GM23338 (cell line): ENCODE results near the gene PCYT2. TPM values are rescaled to one million over a fixed set of nuclear protein-coding genes. Genes with fewer than 3 reads are reported as not detected.

Experiments used
- ATAC-seq: fragments of 200-7000 bp; cut with Tn5 transposase; 3 replicates; pipeline ENCODE4 v1.9.1; 2020
- DNase-seq: peaks from one replicate; pipeline ENCODE4 v3.0.0-alpha.2; 2015; ENCODE audit warnings: low spot score
- H2AFZ ChIP-seq: fragments of 200-600 bp; sonication (generic); 2 replicates; pipeline ENCODE4 v1.8.0; 2016; ENCODE audit warnings: antibody characterized with exemption, mild to moderate bottlenecking, moderate library complexity
- H3F3A ChIP-seq: fragments of 200-600 bp; sonication (generic); replicated peaks from 2 replicates; pipeline ENCODE4 v1.8.0; 2017; ENCODE audit warnings: antibody characterized with exemption, mixed run types, low read depth
- H3K27ac ChIP-seq: fragments of 200-600 bp; sonication (generic); 2 replicates; pipeline ENCODE4 v1.6.1; 2016; ENCODE audit warnings: low read depth
- H3K27me3 ChIP-seq: fragments of 200-600 bp; sonication (generic); 2 replicates; pipeline ENCODE4 v1.8.0; 2016; ENCODE audit warnings: mild to moderate bottlenecking, mixed run types, moderate library complexity; ENCODE audit not compliant: insufficient read depth
- H3K36me3 ChIP-seq: fragments of 200-600 bp; sonication (generic); 2 replicates; pipeline ENCODE4 v1.8.0; 2016; ENCODE audit warnings: mild to moderate bottlenecking; ENCODE audit not compliant: insufficient read depth
- H3K4me1 ChIP-seq: fragments of 200-600 bp; sonication (generic); 2 replicates; pipeline ENCODE4 v1.8.0; 2016; ENCODE audit warnings: mild to moderate bottlenecking, moderate library complexity; ENCODE audit not compliant: insufficient read depth
- H3K4me2 ChIP-seq: fragments of 200-600 bp; sonication (generic); 2 replicates; pipeline ENCODE4 v1.7.1; 2017; ENCODE audit warnings: mixed run types
- H3K4me3 ChIP-seq: fragments of 200-600 bp; sonication (generic); 2 replicates; pipeline ENCODE4 v1.6.1; 2016; ENCODE audit warnings: mixed run types
- H3K79me2 ChIP-seq: fragments of 200-600 bp; sonication (generic); replicated peaks from 2 replicates; pipeline ENCODE4 v1.8.0; 2017; ENCODE audit warnings: mild to moderate bottlenecking; ENCODE audit not compliant: insufficient read depth
- H3K9me2 ChIP-seq: fragments of 200-600 bp; sonication (generic); 2 replicates; pipeline ENCODE4 v1.8.0; 2017; ENCODE audit not compliant: insufficient read depth
- H4K20me1 ChIP-seq: fragments of 200-600 bp; sonication (generic); replicated peaks from 2 replicates; pipeline ENCODE4 v1.8.0; 2017; ENCODE audit warnings: mild to moderate bottlenecking; ENCODE audit not compliant: insufficient read depth
- H3K27ac Mint-ChIP-seq: 2 replicates; pipeline ENCODE4 v1.8.0; 2020; ENCODE audit warnings: inconsistent platforms, mild to moderate bottlenecking, moderate library complexity, mixed read lengths
- H3K27me3 Mint-ChIP-seq: 3 replicates; pipeline ENCODE4 v1.8.0; 2022; ENCODE audit warnings: low read depth, mild to moderate bottlenecking, moderate library complexity, mixed read lengths, inconsistent platforms; ENCODE audit not compliant: insufficient read depth, poor library complexity
- H3K36me3 Mint-ChIP-seq: 3 replicates; pipeline ENCODE4 v1.8.0; 2021; ENCODE audit warnings: low read depth, mild to moderate bottlenecking, inconsistent platforms, moderate library complexity, mixed read lengths
- H3K4me1 Mint-ChIP-seq: 3 replicates; pipeline ENCODE4 v1.8.0; 2020; ENCODE audit warnings: mild to moderate bottlenecking, inconsistent platforms, mixed read lengths
- H3K4me3 Mint-ChIP-seq: 3 replicates; pipeline ENCODE4 v1.8.0; 2021; ENCODE audit warnings: moderate library complexity, mild to moderate bottlenecking, inconsistent platforms, mixed read lengths
- H3K9me3 Mint-ChIP-seq: 3 replicates; pipeline ENCODE4 v1.8.0; 2020; ENCODE audit warnings: moderate library complexity, mild to moderate bottlenecking, inconsistent platforms, mixed read lengths
- CREB1 ChIP-seq: fragments of 250-450 bp; sonication (Bioruptor Pico); IDR thresholded peaks from 2 replicates; pipeline ENCODE4 v1.5.0; 2020; ENCODE audit warnings: low read depth, mild to moderate bottlenecking, moderate library complexity
- EZH2 ChIP-seq: fragments of 200-600 bp; sonication (generic); IDR thresholded peaks from one replicate; pipeline ENCODE4 v1.8.0; 2017; ENCODE audit warnings: antibody characterized with exemption, mild to moderate bottlenecking, low read depth; ENCODE audit not compliant: unreplicated experiment
- EZH2phosphoT487 ChIP-seq: fragments of 200-600 bp; sonication (generic); IDR thresholded peaks from one replicate; pipeline ENCODE4 v1.8.1; 2018; ENCODE audit warnings: antibody characterized with exemption; ENCODE audit not compliant: unreplicated experiment
- JUNB ChIP-seq: IDR thresholded peaks from one replicate; pipeline ENCODE4 v1.6.1; 2016; ENCODE audit warnings: antibody characterized with exemption; ENCODE audit not compliant: unreplicated experiment
- NANOG ChIP-seq: IDR thresholded peaks from 2 replicates; pipeline ENCODE4 v1.6.1; 2016; ENCODE audit warnings: antibody characterized with exemption, borderline replicate concordance
- POLR2AphosphoS5 ChIP-seq: IDR thresholded peaks from 2 replicates; pipeline ENCODE4 v1.6.1; 2016; ENCODE audit warnings: antibody characterized with exemption, low read depth
- STAT1 ChIP-seq: IDR thresholded peaks from one replicate; pipeline ENCODE4 v1.6.1; 2016; ENCODE audit warnings: antibody characterized with exemption; ENCODE audit not compliant: unreplicated experiment
- ZNF114 ChIP-seq: fragments of 250-450 bp; sonication (Bioruptor Pico); IDR thresholded peaks from 2 replicates; pipeline ENCODE4 v1.5.0; 2020; ENCODE audit warnings: mild to moderate bottlenecking, moderate library complexity
- ZNF331 ChIP-seq: fragments of 250-450 bp; sonication (Bioruptor Pico); IDR thresholded peaks from 2 replicates; pipeline ENCODE4 v1.5.0; 2020; ENCODE audit warnings: low read depth, mild to moderate bottlenecking, moderate library complexity
- polyA plus RNA-seq: library from polyadenylated mRNA; unstranded; fragments of >200 nt; fragmentation: Nextera tagmentation; extraction: Ambion mirVana; gene quantifications from 2 replicates; pipeline ENCODE4 v1.2.1, GENCODE V29; 2016
- total RNA-seq: library from RNA; depleted of rRNA; stranded (reverse); fragments of >200 nt; shearing (Covaris generic); gene quantifications from 2 replicates; pipeline ENCODE4 v1.2.3, GENCODE V29; 2014
- TF ChIP-seq, protein P1 (sequence below): fragments of 250-450 bp; sonication (Bioruptor Pico); IDR thresholded peaks from 2 replicates; pipeline ENCODE4 v1.5.0; 2020; ENCODE audit warnings: mild to moderate bottlenecking, moderate library complexity
- TF ChIP-seq, protein P2 (sequence below): IDR thresholded peaks from 2 replicates; pipeline ENCODE4 v1.6.1; 2016; ENCODE audit warnings: antibody characterized with exemption
- TF ChIP-seq, protein P3 (sequence below), 2 experiments: fragments of 200-600 bp in 1 of 2; sonication (generic) in 1 of 2; conservative IDR thresholded peaks; 2 replicates each; pipeline versions ENCODE4 v1.5.1 to v1.6.1; 2016 to 2017; ENCODE audit warnings: antibody characterized with exemption in 2 of 2, low read depth in 2 of 2, mild to moderate bottlenecking in 2 of 2, moderate library complexity in 1 of 2
- TF ChIP-seq, protein P4 (sequence below): IDR thresholded peaks from one replicate; pipeline ENCODE4 v1.6.1; 2018; ENCODE audit warnings: antibody characterized with exemption; ENCODE audit not compliant: unreplicated experiment

PCYT2 gene
- total and polyA plus RNA-seq, 2 experiments from 2014 or later: 51.6 to 82.9 TPM

DNA sequence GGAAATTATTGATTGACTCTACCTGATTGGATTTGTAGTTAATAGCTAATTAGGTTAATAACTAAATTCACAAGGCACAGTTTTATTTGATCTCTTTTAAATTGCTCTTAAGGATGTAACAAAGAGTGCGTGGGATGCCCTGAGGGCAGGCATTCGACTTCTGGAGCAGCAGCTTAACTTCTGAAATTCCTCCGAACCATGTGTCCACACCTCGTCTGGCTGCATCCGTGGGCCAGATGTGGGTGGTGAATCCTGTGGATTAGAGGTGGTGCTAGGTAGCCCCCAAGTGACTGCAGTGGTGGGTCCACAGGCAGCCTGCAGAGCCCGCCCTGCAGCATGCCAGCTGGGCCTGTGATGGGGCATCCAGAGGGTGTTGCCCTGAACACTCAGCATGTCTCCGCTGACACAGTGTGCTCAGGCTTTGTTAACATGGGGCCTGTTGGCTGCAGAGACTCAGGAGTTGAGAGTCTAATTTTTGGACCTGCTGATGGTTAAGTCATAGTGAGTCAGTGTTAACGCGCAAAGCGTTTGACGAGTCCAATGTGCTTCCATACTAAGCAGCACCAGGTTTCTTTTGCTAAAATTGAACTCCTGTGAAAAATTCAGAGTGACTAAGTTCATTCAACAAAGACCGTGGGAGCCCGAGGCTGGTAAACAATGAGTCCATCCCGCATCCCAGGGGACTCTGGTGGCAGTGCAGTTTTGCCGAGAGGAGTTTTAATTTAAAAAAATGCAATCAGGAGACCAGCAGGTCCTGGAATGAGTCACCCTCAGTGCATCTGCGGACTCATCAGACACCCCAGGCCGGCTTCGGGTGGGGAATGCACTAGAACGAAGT lies 13.0 kb downstream of the PCYT2 start:
- TF ChIP-seq, protein P1, sequence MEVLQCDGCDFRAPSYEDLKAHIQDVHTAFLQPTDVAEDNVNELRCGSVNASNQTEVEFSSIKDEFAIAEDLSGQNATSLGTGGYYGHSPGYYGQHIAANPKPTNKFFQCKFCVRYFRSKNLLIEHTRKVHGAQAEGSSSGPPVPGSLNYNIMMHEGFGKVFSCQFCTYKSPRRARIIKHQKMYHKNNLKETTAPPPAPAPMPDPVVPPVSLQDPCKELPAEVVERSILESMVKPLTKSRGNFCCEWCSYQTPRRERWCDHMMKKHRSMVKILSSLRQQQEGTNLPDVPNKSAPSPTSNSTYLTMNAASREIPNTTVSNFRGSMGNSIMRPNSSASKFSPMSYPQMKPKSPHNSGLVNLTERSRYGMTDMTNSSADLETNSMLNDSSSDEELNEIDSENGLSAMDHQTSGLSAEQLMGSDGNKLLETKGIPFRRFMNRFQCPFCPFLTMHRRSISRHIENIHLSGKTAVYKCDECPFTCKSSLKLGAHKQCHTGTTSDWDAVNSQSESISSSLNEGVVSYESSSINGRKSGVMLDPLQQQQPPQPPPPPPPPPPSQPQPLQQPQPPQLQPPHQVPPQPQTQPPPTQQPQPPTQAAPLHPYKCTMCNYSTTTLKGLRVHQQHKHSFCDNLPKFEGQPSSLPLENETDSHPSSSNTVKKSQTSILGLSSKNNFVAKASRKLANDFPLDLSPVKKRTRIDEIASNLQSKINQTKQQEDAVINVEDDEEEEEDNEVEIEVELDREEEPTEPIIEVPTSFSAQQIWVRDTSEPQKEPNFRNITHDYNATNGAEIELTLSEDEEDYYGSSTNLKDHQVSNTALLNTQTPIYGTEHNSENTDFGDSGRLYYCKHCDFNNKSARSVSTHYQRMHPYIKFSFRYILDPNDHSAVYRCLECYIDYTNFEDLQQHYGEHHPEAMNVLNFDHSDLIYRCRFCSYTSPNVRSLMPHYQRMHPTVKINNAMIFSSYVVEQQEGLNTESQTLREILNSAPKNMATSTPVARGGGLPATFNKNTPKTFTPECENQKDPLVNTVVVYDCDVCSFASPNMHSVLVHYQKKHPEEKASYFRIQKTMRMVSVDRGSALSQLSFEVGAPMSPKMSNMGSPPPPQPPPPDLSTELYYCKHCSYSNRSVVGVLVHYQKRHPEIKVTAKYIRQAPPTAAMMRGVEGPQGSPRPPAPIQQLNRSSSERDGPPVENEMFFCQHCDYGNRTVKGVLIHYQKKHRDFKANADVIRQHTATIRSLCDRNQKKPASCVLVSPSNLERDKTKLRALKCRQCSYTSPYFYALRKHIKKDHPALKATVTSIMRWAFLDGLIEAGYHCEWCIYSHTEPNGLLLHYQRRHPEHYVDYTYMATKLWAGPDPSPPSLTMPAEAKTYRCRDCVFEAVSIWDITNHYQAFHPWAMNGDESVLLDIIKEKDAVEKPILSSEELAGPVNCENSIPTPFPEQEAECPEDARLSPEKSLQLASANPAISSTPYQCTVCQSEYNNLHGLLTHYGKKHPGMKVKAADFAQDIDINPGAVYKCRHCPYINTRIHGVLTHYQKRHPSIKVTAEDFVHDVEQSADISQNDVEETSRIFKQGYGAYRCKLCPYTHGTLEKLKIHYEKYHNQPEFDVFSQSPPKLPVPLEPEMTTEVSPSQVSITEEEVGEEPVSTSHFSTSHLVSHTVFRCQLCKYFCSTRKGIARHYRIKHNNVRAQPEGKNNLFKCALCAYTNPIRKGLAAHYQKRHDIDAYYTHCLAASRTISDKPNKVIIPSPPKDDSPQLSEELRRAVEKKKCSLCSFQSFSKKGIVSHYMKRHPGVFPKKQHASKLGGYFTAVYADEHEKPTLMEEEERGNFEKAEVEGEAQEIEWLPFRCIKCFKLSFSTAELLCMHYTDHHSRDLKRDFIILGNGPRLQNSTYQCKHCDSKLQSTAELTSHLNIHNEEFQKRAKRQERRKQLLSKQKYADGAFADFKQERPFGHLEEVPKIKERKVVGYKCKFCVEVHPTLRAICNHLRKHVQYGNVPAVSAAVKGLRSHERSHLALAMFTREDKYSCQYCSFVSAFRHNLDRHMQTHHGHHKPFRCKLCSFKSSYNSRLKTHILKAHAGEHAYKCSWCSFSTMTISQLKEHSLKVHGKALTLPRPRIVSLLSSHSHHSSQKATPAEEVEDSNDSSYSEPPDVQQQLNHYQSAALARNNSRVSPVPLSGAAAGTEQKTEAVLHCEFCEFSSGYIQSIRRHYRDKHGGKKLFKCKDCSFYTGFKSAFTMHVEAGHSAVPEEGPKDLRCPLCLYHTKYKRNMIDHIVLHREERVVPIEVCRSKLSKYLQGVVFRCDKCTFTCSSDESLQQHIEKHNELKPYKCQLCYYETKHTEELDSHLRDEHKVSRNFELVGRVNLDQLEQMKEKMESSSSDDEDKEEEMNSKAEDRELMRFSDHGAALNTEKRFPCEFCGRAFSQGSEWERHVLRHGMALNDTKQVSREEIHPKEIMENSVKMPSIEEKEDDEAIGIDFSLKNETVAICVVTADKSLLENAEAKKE (CRISPR knock-in tag): no peak
- TF ChIP-seq, protein P2, sequence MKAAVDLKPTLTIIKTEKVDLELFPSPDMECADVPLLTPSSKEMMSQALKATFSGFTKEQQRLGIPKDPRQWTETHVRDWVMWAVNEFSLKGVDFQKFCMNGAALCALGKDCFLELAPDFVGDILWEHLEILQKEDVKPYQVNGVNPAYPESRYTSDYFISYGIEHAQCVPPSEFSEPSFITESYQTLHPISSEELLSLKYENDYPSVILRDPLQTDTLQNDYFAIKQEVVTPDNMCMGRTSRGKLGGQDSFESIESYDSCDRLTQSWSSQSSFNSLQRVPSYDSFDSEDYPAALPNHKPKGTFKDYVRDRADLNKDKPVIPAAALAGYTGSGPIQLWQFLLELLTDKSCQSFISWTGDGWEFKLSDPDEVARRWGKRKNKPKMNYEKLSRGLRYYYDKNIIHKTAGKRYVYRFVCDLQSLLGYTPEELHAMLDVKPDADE: no peak
- TF ChIP-seq NANOG (no peak), ZNF114 (no peak), EZH2 (no peak), STAT1 (no peak), EZH2phosphoT487 (no peak), ZNF331 (no peak), POLR2AphosphoS5 (no peak), CREB1 (CRISPR knock-in tag) (no peak), JUNB (no peak)
- TF ChIP-seq, protein P3, sequence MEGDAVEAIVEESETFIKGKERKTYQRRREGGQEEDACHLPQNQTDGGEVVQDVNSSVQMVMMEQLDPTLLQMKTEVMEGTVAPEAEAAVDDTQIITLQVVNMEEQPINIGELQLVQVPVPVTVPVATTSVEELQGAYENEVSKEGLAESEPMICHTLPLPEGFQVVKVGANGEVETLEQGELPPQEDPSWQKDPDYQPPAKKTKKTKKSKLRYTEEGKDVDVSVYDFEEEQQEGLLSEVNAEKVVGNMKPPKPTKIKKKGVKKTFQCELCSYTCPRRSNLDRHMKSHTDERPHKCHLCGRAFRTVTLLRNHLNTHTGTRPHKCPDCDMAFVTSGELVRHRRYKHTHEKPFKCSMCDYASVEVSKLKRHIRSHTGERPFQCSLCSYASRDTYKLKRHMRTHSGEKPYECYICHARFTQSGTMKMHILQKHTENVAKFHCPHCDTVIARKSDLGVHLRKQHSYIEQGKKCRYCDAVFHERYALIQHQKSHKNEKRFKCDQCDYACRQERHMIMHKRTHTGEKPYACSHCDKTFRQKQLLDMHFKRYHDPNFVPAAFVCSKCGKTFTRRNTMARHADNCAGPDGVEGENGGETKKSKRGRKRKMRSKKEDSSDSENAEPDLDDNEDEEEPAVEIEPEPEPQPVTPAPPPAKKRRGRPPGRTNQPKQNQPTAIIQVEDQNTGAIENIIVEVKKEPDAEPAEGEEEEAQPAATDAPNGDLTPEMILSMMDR (conservative IDR thresholded peaks at IDR 0.05; ENCODE audit: low read depth in 2 of 2): no peak
- TF ChIP-seq, protein P4, sequence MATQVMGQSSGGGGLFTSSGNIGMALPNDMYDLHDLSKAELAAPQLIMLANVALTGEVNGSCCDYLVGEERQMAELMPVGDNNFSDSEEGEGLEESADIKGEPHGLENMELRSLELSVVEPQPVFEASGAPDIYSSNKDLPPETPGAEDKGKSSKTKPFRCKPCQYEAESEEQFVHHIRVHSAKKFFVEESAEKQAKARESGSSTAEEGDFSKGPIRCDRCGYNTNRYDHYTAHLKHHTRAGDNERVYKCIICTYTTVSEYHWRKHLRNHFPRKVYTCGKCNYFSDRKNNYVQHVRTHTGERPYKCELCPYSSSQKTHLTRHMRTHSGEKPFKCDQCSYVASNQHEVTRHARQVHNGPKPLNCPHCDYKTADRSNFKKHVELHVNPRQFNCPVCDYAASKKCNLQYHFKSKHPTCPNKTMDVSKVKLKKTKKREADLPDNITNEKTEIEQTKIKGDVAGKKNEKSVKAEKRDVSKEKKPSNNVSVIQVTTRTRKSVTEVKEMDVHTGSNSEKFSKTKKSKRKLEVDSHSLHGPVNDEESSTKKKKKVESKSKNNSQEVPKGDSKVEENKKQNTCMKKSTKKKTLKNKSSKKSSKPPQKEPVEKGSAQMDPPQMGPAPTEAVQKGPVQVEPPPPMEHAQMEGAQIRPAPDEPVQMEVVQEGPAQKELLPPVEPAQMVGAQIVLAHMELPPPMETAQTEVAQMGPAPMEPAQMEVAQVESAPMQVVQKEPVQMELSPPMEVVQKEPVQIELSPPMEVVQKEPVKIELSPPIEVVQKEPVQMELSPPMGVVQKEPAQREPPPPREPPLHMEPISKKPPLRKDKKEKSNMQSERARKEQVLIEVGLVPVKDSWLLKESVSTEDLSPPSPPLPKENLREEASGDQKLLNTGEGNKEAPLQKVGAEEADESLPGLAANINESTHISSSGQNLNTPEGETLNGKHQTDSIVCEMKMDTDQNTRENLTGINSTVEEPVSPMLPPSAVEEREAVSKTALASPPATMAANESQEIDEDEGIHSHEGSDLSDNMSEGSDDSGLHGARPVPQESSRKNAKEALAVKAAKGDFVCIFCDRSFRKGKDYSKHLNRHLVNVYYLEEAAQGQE: no peak
- Mint-ChIP-seq H3K4me3 (no peak overlapping the region), H3K4me1 (peaks cover 3% of the 10 kb centered on the region; the same call in 2 of the 3 replicates), H3K27ac (no peak overlapping the region), H3K36me3 (peaks cover 45% of the 10 kb centered on the region), H3K9me3 (no peaks in the 10 kb centered on the region), H3K27me3 (peaks cover 26% of the 10 kb centered on the region)
- H3K79me2 ChIP-seq: peaks cover 5% of the 10 kb centered on the region
- H3K4me3 ChIP-seq: no peak overlapping the region
- 0 out of 2 replicates have a peak, but pooled peaks cover 7% of the 10 kb centered on the region for H4K20me1 ChIP-seq
- H3K4me2 ChIP-seq: no peak overlapping the region
- H3K36me3 ChIP-seq: peaks cover 27% of the 10 kb centered on the region; the same call in 1 of the 2 replicates
- ATAC-seq (no peak), DNase-seq (no peak)
- peaks cover 18% of the 10 kb centered on the region for H3K27me3 ChIP-seq
- H3K27ac ChIP-seq: no peak overlapping the region
- no peaks in the 10 kb centered on the region for H3K9me2 ChIP-seq
- no peak overlapping the region for H2AFZ ChIP-seq
- peaks cover 7% of the 10 kb centered on the region for H3F3A ChIP-seq
- no peaks in the 10 kb centered on the region; the same call in 1 of the 2 replicates for H3K4me1 ChIP-seq
